Loucy (cell line): ENCODE measurements around the gene MGP.

Source experiments
- H2AFZ ChIP-seq: fragments of 200-600 bp; sonication (generic); 2 replicates; pipeline ENCODE4 v1.6.0; 2016; ENCODE audit warnings: antibody characterized with exemption, mild to moderate bottlenecking, low read length, moderate library complexity
- H3F3A ChIP-seq: fragments of 200-600 bp; 2 replicates; pipeline ENCODE4 v1.6.0; 2016; ENCODE audit warnings: antibody characterized with exemption, low read depth, mild to moderate bottlenecking
- H3K27me3 ChIP-seq: fragments of 200-600 bp; sonication (generic); 2 replicates; pipeline ENCODE4 v1.6.1; 2014; ENCODE audit warnings: low read length, mild to moderate bottlenecking; ENCODE audit not compliant: insufficient read depth, poor library complexity, severe bottlenecking
- H3K36me3 ChIP-seq: fragments of 200-600 bp; sonication (generic); 2 replicates; pipeline ENCODE4 v1.6.1; 2016; ENCODE audit warnings: low read length; ENCODE audit not compliant: insufficient read depth
- H3K4me1 ChIP-seq: fragments of 200-600 bp; sonication (generic); 2 replicates; pipeline ENCODE4 v1.5.1; 2014; ENCODE audit warnings: low read length, mild to moderate bottlenecking; ENCODE audit not compliant: insufficient read depth, poor library complexity, severe bottlenecking
- H3K4me2 ChIP-seq: fragments of 200-600 bp; sonication (generic); 2 replicates; pipeline ENCODE4 v1.6.0; 2014; ENCODE audit warnings: antibody characterized with exemption, low read length, low read depth, mild to moderate bottlenecking; ENCODE audit not compliant: poor library complexity, severe bottlenecking
- H3K4me3 ChIP-seq: fragments of 200-600 bp; sonication (generic); 2 replicates; pipeline ENCODE4 v1.5.1; 2014; ENCODE audit warnings: low read length, mild to moderate bottlenecking, mixed read lengths; ENCODE audit not compliant: poor library complexity, severe bottlenecking
- H3K79me2 ChIP-seq: fragments of 200-600 bp; sonication (generic); 2 replicates; pipeline ENCODE4 v1.6.1; 2014; ENCODE audit warnings: low read length; ENCODE audit not compliant: insufficient read depth
- H3K9ac ChIP-seq: fragments of 200-600 bp; sonication (generic); 2 replicates; pipeline ENCODE4 v1.6.0; 2014; ENCODE audit warnings: mild to moderate bottlenecking, low read depth, low read length, moderate library complexity; ENCODE audit not compliant: poor library complexity, severe bottlenecking
- H3K9me2 ChIP-seq: fragments of 200-600 bp; sonication (generic); replicated peaks from 2 replicates; pipeline ENCODE4 v1.6.1; 2016; ENCODE audit warnings: low read depth, low read length, mixed read lengths
- H3K9me3 ChIP-seq: fragments of 200-600 bp; sonication (generic); 2 replicates; pipeline ENCODE4 v1.6.1; 2014; ENCODE audit warnings: mild to moderate bottlenecking, antibody characterized with exemption, low read length, low read depth; ENCODE audit not compliant: insufficient read depth
- H4K20me1 ChIP-seq: fragments of 200-600 bp; sonication (generic); 2 replicates; pipeline ENCODE4 v1.6.0; 2014; ENCODE audit warnings: antibody characterized with exemption, low read length, mild to moderate bottlenecking; ENCODE audit not compliant: insufficient read depth, poor library complexity, severe bottlenecking
- CTCF ChIP-seq: fragments of 200-600 bp; sonication (generic); conservative IDR thresholded peaks from 2 replicates; pipeline ENCODE4 v1.5.1; 2014; ENCODE audit warnings: mild to moderate bottlenecking, antibody characterized with exemption, low read length
- EZH2phosphoT487 ChIP-seq: fragments of 200-600 bp; IDR thresholded peaks from 2 replicates; pipeline ENCODE4 v1.6.1; 2018; ENCODE audit warnings: antibody characterized with exemption, mild to moderate bottlenecking, moderate library complexity, borderline replicate concordance

The MGP gene

GRCh38 chr12:14871247-14871646, 14.4 kb downstream of the MGP start:
- Histone ChIP-seq H2AFZ (no peak overlapping the region), H3K27me3 (no peaks in the 10 kb centered on the region), H3K9me2 (no peaks in the 10 kb centered on the region), H3K4me2 (no peak overlapping the region), H3K9me3 (no peaks in the 10 kb centered on the region), H3K4me3 (no peak overlapping the region), H3K9ac (no peak overlapping the region), H3F3A (no peaks in the 10 kb centered on the region), H3K4me1 (peaks cover 23% of the 10 kb centered on the region), H4K20me1 (no peaks in the 10 kb centered on the region), H3K36me3 (no peaks in the 10 kb centered on the region), H3K79me2 (no peaks in the 10 kb centered on the region)
- TF ChIP-seq EZH2phosphoT487 (no peak), CTCF (no peak)

GRCh38 chr12:14868916-14869506, 16.6 kb downstream of the MGP start:
- H3K36me3 ChIP-seq, result no peaks in the 10 kb centered on the region
- H3K27me3 ChIP-seq, result no peaks in the 10 kb centered on the region
- TF ChIP-seq EZH2phosphoT487 (no peak), CTCF (no peak)
- no peaks in the 10 kb centered on the region for H3F3A ChIP-seq
- H3K9ac ChIP-seq, result no peak overlapping the region
- H3K9me3 ChIP-seq, result no peaks in the 10 kb centered on the region
- H3K4me1 ChIP-seq, result peaks cover 22% of the 10 kb centered on the region
- H3K4me2 ChIP-seq, result no peak overlapping the region
- H3K79me2 ChIP-seq, result no peaks in the 10 kb centered on the region
- H4K20me1 ChIP-seq, result no peaks in the 10 kb centered on the region
- no peaks in the 10 kb centered on the region for H3K9me2 ChIP-seq
- H2AFZ ChIP-seq, result no peak overlapping the region
- no peak overlapping the region for H3K4me3 ChIP-seq

GRCh38 chr12:14860490-14860889, 25.2 kb downstream of the MGP start:
- Histone ChIP-seq H4K20me1 (no peaks in the 10 kb centered on the region), H3K79me2 (no peaks in the 10 kb centered on the region), H3K27me3 (no peaks in the 10 kb centered on the region), H3K4me3 (no peak overlapping the region), H3K9me2 (no peaks in the 10 kb centered on the region), H2AFZ (no peak overlapping the region), H3K9me3 (peaks cover 16% of the 10 kb centered on the region; the same call in 1 of the 2 replicates), H3K9ac (no peak overlapping the region), H3K36me3 (no peaks in the 10 kb centered on the region), H3F3A (no peaks in the 10 kb centered on the region), H3K4me1 (no peaks in the 10 kb centered on the region), H3K4me2 (no peak overlapping the region)
- TF ChIP-seq EZH2phosphoT487, result no peak
- no peak for TF ChIP-seq CTCF
